ENCODE data around the gene CALN1.

Gene CALN1

GRCh38 chr7:71775648-71776047, 636.5 kb downstream of the CALN1 start:
- no peak for TF ChIP-seq CTCF (IDR thresholded peaks at IDR 0.05; ENCODE audit: low read length)
- no peak for TF ChIP-seq EZH2 (IDR thresholded peaks at IDR 0.05; ENCODE audit: borderline replicate concordance, low read length)
- no peaks in the 10 kb centered on the region for H3K27me3 ChIP-seq (ENCODE audit: insufficient read depth, low read length)
- no peaks in the 10 kb centered on the region for H3F3A ChIP-seq (ENCODE audit: insufficient read depth, low read length)
- H2AFZ ChIP-seq (ENCODE audit: low read length) = no peak overlapping the region
- H3K27ac ChIP-seq (ENCODE audit: low read depth, low read length, poor library complexity, severe bottlenecking) = no peak overlapping the region
- no peaks in the 10 kb centered on the region for H3K36me3 ChIP-seq (ENCODE audit: insufficient read depth, low read length)
- no peaks in the 10 kb centered on the region for H3K79me2 ChIP-seq (ENCODE audit: insufficient read depth, low read length)
- H3K4me3 ChIP-seq (ENCODE audit: low read depth, low read length, poor library complexity, severe bottlenecking) = no peak overlapping the region
- H3K4me2 ChIP-seq (ENCODE audit: low read length) = no peak overlapping the region
- H3K9me3 ChIP-seq (ENCODE audit: low read length) = no peaks in the 10 kb centered on the region
- H3K9ac ChIP-seq (ENCODE audit: low read length) = no peak overlapping the region
- no peaks in the 10 kb centered on the region for H3K4me1 ChIP-seq (ENCODE audit: insufficient read depth, low read length, severe bottlenecking)
- no peaks in the 10 kb centered on the region for H3K9me2 ChIP-seq (ENCODE audit: low read depth, low read length)
- H4K20me1 ChIP-seq (ENCODE audit: insufficient read depth, low read length) = no peaks in the 10 kb centered on the region

GRCh38 chr7:71772779-71773178, 639.4 kb downstream of the CALN1 start:
- no peaks in the 10 kb centered on the region for H4K20me1 ChIP-seq (ENCODE audit: insufficient read depth, low read length)

DNA sequence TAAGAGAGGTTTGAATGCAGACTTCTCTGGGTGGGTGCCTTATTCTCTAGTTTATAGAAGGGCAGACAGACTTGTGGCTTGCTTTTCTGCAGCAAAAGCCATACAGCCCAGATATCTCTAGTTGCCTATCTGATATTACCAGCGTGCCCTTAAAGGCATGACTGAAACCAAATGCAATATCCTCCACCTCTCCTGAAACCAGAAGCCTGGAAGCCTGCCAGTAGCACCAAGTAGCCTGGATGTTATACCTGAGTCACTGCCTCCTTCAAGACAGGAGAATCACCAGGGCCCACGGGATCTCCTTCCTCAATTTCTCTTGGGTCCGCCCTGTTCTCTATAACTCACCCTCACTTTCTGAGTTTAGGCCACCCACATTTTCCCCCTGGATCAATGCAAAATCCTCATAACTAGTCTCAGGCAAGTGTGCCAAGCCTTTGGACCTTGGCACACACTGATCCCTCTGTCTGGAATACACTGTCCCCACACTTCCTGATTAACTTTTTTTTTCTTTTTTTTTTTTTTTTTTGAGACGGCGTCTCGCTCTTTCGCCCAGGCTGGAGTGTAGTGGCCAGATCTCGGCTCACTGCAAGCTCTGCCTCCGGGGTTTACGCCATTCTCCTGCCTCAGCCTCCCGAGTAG, 641.8 kb downstream of the CALN1 start:
- Histone ChIP-seq H3K4me1 (ENCODE audit: insufficient read depth, low read length, severe bottlenecking) (no peaks in the 10 kb centered on the region), H3F3A (ENCODE audit: insufficient read depth, low read length) (no peaks in the 10 kb centered on the region)
- no peak for TF ChIP-seq CTCF (IDR thresholded peaks at IDR 0.05; ENCODE audit: low read length)
- TF ChIP-seq EZH2 (IDR thresholded peaks at IDR 0.05; ENCODE audit: borderline replicate concordance, low read length) = no peak

More at GRCh38 chr7:71772779-71773178, 639.4 kb downstream of the CALN1 start:
- Histone ChIP-seq H3K27me3 (ENCODE audit: insufficient read depth, low read length) (no peaks in the 10 kb centered on the region), H3K4me3 (ENCODE audit: low read depth, low read length, poor library complexity, severe bottlenecking) (no peak overlapping the region), H3K36me3 (ENCODE audit: insufficient read depth, low read length) (no peaks in the 10 kb centered on the region), H2AFZ (ENCODE audit: low read length) (no peak overlapping the region), H3K4me2 (ENCODE audit: low read length) (no peak overlapping the region), H3K9me3 (ENCODE audit: low read length) (no peaks in the 10 kb centered on the region), H3K9me2 (ENCODE audit: low read depth, low read length) (no peaks in the 10 kb centered on the region), H3K9ac (ENCODE audit: low read length) (no peak overlapping the region), H3K4me1 (ENCODE audit: insufficient read depth, low read length, severe bottlenecking) (no peaks in the 10 kb centered on the region), H3K79me2 (ENCODE audit: insufficient read depth, low read length) (no peaks in the 10 kb centered on the region), H3F3A (ENCODE audit: insufficient read depth, low read length) (no peaks in the 10 kb centered on the region), H3K27ac (ENCODE audit: low read depth, low read length, poor library complexity, severe bottlenecking) (no peak overlapping the region)
- no peak for TF ChIP-seq EZH2 (IDR thresholded peaks at IDR 0.05; ENCODE audit: borderline replicate concordance, low read length)
- no peak for TF ChIP-seq CTCF (IDR thresholded peaks at IDR 0.05; ENCODE audit: low read length)

More for the DNA sequence above, 641.8 kb downstream of the CALN1 start:
- Histone ChIP-seq H3K79me2 (ENCODE audit: insufficient read depth, low read length) (no peaks in the 10 kb centered on the region), H3K4me3 (ENCODE audit: low read depth, low read length, poor library complexity, severe bottlenecking) (no peak overlapping the region), H3K27me3 (ENCODE audit: insufficient read depth, low read length) (no peaks in the 10 kb centered on the region), H3K36me3 (ENCODE audit: insufficient read depth, low read length) (no peaks in the 10 kb centered on the region), H3K9ac (ENCODE audit: low read length) (no peak overlapping the region), H3K27ac (ENCODE audit: low read depth, low read length, poor library complexity, severe bottlenecking) (no peak overlapping the region), H3K4me2 (ENCODE audit: low read length) (no peak overlapping the region), H4K20me1 (ENCODE audit: insufficient read depth, low read length) (no peaks in the 10 kb centered on the region), H3K9me3 (ENCODE audit: low read length) (no peaks in the 10 kb centered on the region), H2AFZ (ENCODE audit: low read length) (no peak overlapping the region), H3K9me2 (ENCODE audit: low read depth, low read length) (no peaks in the 10 kb centered on the region)
